ACHN (cell line): ENCODE data around the gene PPM1F.
A peak's percentile ranks its signal among the peaks of the same experiment; 100 is the strongest.

ENCODE experiments used
- DNase-seq: peaks from one replicate; pipeline ENCODE4 v3.0.0-alpha.2; 2015
- in situ Hi-C: cut with HindIII; loops from 2 replicates; pipeline ENCODE4 v1.10.0; 2017; ENCODE audit warnings: low sequenced_read_pairs, low pct_ligation_motif_present, low pct_unique_long_range_greater_than_20kb

PPM1F gene, protein sequence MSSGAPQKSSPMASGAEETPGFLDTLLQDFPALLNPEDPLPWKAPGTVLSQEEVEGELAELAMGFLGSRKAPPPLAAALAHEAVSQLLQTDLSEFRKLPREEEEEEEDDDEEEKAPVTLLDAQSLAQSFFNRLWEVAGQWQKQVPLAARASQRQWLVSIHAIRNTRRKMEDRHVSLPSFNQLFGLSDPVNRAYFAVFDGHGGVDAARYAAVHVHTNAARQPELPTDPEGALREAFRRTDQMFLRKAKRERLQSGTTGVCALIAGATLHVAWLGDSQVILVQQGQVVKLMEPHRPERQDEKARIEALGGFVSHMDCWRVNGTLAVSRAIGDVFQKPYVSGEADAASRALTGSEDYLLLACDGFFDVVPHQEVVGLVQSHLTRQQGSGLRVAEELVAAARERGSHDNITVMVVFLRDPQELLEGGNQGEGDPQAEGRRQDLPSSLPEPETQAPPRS

DNA sequence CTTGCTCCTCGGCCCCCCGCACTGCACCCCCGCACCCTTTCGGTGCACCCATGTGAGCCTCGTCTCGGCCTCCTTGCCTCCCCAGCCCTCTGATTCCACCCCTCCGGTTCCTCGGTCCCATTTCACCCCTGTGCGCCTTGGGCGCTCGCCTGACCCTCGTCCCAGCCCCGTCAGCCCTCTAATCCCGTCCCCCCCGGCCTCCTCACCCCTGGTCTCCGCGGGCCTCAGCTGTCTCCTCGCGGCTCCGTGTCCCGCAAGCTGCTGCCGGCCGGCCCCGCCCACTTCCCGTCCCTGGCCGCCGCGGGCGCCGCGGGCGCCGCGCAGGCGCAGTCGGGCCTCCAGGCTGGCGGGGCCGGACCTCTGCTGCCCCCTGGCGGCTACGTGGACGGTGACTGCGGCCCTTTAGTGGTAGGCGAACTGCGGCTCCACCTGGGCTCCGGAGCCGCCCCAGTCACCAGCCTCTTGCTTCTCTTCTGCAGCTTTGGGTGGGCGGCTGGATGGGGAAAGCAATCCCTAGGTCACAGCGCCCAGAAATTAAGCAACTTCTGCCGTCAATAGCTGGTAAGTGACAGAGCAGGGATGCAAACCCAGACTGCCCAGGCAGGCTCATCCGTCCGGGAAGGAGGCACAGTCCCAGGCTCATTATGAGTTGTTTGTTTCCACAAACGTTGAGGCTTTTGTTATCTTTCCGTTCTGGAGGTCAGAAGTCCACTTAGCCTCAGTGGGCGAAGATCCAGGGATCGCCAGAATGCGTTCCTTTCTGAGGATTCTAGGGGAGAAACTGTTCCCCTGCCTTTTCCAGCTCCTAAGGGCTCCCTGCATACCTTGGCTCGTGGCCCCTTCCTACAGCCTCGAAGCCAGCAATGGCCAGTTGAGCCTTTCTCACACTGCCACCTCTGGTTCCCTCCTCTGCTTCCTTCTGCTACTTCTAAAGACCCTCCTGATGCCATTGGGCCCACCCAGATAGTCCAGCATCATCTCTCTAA, at the start of gene PPM1F:
TSS of gene PPM1F (minus strand) at position 263 of the 986 bp plus-strand sequence. CDS start 6,800 bp downstream, outside the sequence.
- DNase-seq = peak; percentile 73
- in situ Hi-C loops = no loop called here

DNA sequence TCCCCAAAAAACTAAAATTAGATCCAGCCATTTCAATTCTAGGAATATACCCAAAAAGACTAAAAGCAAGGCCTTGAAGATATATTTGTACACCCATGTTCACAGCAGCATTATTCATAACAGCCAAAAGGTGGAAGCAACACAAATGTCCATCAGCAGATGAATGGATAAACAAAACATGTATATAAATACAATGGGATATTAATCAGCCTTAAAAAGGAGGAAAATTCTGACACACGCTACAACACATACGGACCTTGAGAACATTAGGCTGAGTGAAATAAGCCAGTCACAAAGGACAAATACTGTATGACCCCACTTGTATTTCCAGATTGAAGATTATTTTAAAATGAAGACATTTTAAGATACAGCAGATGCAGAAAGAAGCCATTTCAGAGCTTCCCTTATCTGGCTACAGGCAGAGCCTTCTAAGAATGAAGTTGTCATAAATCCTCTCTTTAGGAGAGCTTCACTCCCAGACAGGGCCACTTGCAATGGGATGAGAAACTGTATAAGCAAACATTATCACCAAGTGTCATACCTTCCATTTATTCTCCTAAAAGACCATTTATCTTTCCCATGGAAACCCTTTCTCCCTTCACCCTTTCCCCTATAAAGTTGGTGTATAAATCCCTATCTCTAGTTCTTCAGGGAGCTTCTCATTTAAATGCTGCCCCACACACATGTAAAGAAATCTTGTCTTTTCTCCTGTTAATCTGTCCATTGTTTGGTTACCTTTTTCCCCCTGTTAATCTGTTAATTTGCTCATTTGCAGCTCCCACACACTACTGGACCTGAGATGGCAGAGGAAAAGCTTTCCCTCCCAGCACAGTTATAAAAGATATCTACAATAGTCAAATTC, 49.2 kb upstream of the PPM1F start:
- DNase-seq = no peak
- in situ Hi-C loops = no loop called here

DNA sequence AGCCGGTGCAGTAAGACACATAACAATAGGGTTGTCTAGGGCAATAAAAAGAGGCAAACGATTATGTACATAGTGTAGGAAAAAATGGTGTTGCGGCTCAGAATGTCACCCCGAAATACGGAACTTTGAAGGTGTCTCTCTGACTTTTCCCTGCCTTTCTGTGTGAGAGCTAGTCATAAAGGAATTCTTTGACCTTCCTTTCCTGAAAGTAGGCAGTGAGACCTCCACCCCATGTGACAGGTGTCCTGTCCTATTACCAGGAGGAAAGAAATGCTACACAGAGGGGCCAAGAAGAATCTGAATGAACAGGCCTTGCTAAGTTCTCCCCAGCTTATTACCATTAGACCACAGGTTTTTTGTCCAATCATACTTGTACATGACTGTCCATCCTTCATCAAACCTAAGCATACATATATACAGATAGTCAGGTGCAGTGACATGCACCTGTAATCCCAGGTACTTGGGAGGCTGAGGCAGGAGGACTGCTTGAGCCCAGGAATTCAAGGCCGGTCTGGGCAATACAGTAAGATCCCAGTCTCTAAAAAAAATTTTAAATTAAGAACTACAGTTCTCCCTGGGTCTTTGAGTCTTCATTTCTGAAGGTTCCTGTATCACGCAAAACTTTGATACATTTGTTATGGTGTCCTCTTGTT, 46.1 kb upstream of the PPM1F start:
- in situ Hi-C loops = no loop called here
- DNase-seq = no peak

DNA sequence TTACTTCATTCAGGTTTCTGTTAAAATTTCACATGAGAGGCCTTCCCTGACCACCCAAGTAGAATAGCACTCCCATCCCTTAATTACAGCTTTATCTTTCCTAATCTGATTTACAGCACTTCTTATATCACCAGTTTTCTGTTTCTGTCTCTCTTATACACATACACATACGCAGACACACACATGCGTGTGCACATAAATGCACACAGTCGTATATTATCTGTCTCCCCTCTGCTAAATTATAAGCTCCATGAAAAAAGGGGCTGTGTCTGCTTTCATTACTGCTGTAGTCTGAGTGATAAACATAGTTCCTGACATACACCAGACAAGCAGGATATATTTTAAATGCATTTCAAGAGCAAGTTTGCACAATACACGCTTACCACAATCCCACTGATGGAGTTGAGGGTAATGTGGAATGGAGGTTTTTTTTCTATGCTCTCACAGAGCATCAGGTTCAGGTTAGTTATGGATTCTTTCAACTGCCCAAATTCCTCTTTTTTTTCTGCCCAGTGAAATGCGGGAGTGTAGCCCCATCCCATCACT, 43.6 kb upstream of the PPM1F start:
- no peak for DNase-seq
- in situ Hi-C loops = no loop called here

DNA sequence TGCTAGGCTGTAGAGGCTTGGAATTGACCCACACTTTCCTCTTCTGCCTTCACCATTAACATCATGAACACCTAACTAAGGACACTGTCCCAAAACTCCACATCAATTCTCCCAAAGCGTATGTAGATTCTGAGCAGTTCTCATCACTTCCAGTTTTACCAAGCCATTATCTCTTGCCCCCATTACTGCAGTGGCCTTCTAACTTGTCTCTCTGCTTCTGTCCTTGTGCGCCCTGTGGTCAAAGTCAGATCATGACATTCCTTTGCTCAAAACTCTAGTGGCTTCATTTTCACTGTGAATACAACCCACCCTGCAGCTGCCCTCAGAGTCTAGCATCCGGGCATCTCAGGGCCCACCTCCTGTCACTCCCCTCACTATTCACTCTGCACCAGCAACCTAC, 43.0 kb upstream of the PPM1F start:
- DNase-seq = no peak
- in situ Hi-C loops = no loop called here

DNA sequence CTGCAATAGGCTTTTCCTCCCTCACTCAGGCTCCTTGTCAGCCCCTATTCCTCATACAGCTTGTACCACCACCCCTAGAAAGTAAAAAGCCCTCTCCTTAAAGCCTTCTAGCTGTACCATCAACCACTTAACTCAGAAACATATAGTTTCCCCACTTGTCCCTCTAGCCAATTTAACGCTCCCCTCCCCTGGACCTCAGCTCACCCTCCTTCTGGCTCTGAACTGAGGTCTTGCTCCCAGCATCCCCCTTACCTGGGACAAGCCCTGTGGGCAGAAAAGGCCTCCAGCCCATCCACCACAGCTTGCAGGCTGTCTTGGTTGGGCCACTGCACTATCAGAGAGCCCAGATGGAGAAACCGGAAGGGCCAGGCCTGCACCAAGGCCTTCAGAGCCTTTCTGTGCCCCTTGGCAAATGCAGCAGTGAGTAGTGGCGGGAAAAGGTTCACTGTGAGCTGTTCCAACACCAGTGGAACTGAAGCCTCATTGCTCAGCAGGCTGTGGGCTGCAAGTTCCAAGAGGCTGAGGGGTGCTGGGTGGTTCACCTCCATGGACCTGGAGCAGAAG, 42.3 kb upstream of the PPM1F start:
- in situ Hi-C loops = no loop called here

DNA sequence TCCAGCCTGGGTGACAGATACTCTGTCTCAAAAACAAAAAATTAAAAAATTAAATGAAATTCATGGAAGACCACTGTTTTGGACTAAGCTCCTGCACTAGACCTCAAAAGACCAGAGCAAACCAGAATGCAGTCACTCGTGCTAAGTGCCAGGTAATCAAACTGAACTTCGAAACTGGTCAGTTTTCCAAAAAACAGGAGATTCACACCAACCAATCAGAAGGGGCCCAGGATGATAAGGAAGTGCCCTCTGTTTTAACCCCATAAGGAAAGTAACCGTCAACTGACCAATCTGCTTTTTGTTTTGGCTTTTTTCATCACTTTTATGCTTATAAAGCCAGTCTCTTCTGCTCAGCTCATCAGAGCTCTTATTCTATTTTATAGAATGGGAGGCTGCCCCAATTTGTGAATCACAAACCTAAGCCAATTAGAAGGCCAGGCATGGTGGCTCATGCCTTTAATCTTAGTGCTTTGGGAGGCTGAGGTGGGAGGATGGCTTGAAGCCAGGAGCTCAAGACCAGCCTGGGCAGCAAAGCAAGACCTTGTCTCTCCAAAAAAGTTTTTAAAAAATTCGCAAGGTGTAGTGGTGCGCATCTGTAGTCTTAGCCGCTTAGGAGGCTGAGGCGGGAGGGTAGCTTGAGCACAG, 40.1 kb upstream of the PPM1F start:
- in situ Hi-C loops = no loop called here
- no peak for DNase-seq

More for the DNA sequence above, 42.3 kb upstream of the PPM1F start:
- DNase-seq = no peak

DNA sequence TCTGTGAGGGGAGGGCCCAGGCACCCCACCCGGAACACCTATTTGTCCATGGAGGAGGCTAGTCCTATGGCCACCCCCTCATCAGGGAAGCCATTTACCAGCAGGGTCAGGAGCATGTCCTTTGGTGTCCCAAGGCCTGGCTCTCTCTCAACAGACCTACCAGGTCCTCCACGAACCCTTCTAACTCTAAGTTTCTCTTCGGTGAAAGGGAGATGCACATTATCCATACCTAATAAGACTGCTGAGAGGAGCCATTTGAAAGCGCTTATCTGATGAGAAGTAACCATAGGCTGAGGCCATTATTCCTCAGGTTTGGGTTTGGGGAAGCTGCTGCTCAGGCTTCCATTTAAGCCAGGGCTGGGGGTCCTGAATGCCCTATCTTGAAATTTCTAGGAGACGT, 39.1 kb upstream of the PPM1F start:
- in situ Hi-C loops = no loop called here
- no peak for DNase-seq

DNA sequence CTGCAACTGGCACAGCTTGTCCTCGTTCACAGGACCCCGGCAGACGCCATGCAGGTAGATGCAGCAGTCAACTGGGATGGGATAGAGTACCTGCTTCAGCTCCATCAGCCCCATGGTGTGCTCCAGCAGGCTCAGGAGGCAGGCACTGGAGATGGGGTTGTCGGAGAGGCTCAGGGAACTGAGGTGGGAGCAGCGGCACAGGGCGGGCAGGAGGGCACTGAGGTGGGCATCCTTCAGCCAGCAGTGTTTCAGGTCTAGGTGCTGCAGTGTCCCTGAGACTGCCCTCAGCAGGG, 38.6 kb upstream of the PPM1F start:
- in situ Hi-C loops = no loop called here
- no peak for DNase-seq

DNA sequence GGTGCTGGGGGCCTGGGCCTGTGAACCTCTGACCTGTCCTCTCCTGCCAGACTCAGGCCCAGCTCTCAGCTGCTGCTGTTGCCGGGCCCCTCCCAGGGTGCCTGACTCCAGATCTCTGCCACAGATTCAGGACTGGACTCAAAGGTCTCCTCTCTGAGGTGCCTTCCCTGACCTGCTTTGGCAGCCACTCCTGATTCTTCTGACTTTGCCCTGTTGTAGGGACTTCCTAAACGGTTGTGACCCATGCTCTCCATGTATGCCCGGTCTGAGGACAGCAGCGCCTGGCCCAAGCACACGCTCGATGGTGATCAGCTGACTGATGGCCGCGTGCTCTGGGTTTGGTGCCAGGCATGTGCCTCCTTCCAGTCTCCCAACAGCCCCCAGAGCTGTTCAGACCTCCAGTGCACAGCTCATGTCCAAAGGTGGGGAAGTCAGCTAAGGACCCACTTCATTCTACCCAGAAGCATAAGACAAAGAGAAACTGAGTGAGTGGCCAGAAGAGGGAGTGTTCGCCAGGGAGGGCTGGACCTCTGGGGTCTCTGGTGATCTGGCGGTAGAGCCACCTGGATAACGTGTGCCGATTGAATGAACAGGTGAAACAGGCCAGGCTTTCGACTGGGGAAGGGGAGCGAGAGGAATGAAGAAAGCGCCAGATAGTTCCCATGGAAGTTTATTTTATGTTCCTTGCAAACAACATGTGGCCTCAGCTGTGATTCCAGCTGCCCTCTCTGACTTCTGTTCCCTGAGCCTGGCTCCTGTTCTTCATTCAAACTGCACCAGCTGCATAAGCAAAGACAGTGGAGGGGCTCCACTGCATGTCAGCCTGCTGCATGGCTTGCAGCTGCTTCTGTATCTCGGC, 38.0 kb upstream of the PPM1F start:
- in situ Hi-C loops = no loop called here
- DNase-seq = no peak

DNA sequence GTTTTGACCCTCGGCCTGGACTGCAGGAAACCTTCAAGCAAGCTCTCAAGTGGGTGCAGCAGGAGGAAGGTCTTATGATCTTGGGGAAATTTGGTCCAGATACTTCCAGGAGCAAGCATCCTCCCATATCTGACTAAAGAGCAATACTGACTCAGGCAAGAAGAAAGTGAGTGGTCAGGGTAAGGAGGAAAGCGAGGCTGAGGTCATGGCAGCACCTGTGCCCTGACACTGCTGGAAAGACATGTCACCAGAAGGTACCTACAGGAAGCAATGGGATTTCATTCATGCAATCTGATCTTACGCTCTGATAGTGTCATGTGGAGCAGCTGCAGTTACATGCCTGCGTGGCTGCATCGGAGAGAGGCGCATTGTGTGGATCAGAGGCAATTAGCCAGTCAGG, 36.4 kb upstream of the PPM1F start:
- no peak for DNase-seq

DNA sequence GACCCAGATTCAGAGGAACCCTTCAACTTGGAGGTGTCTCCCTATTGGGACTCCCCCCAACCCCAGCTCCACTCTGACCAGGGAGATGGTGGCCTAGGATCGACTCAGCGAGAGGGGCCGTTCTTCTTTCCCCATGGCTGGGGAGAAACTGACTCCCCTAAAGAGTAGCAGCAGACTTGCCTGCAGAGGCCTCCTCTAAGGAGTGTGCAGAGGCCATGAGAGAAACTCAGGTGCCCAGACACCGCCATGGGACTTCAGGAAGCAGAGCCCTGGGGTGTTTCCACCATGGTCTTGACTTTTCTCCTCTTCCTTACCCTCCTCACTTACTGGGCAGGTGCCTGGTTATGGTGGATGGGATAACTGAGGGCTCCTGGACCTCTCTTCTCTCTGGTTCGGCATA, 32.6 kb upstream of the PPM1F start:
- no peak for DNase-seq
- in situ Hi-C loops = no loop called here

More for the DNA sequence above, 36.4 kb upstream of the PPM1F start:
- in situ Hi-C loops = no loop called here

DNA sequence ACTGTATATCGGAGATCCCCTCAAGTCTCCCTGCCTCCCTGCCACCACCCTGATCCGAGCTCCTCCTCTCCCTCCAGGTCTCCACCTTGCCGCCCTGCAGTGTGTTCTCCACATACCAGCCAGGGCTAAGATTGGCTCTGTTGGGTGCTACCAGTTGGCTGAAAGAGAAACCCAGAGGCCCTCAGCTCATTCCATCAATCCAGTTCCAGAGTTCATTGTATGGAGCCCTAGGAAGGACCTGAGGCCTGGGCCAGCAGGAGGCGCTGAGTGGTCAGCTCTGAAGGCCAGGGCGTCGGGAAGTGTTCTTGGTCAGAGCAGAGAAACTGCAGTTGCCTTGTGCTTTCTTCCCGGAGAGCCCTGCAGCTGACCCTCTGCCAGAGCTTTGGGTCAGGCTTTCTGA, 32.1 kb upstream of the PPM1F start:
- no peak for DNase-seq
- in situ Hi-C loops = no loop called here

DNA sequence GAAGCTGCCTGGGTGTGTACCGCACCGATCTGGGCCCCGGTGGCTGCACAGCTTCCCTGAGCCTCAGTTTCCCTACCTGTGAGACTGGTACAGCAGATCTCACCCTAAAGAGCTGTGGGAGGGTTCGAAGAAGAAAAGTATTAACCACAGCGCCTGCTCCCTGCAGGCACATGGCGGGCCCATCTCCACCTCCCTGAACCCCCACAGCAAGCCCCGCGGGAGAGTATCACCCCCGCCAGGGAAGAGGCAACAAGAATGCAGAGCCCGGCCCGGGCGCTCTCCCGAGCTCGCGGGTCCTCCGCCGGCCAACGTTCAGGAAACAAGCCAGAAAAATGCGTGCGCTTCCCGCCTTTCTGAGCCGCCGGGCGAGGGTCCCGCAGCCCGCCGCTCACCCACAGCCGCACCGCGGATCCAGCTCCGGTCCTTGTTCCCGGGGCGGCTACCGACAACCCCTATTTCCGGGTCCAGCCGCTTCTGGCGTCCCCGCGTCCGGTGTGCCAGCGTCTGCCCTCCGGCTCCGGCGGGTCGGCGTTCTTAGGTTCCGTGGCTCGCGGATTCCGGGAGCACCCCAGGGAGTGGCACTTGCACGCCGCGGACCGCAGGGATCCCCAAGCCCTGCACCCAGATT, 29.8 kb upstream of the PPM1F start, which contains the start of gene TOP3B:
TSS of gene TOP3B (minus strand) at position 450 of the 628 bp plus-strand sequence. CDS start 7,078 bp downstream, outside the sequence.
- DNase-seq = peak; percentile 70
- in situ Hi-C loops = no loop called here

DNA sequence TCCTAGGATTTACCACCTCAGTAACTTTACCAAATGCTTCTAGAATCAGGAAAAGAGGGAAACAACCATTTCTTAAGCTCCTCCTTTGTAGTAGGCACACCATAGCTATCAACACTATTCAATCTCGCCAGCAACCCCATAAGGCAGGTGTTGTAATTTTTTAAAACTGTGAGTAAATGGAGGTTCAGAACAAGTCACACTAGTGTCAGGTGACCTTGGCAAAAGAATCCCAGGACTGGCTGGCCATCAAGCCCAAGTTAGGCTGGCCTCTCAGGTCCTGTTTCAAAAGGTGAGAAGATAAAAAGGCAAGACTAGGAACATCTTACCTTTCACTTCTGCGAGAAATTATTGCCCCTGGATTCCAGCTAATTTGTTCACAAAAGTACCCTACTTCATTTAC, 29.2 kb upstream of the PPM1F start:
- in situ Hi-C loops = no loop called here
- DNase-seq = peak; percentile 5

DNA sequence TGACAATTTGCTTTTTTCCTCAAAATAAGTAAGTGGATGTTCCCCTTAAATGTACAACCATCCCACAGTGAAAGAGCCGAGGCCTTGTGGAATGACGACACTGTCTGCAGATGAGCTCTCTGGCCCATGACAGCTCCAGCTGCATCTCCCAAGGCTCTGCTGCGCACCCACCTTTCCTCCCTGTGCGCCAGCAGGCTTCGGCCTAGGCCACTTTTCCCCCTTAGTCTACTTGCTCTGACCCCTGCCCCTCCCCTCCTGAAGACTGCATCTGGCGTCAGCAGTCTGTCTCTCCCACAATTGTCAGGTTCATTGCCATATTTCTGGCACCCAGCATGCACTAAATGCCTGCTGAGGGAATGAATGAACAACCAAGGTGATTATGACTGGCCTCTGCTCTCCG, 27.9 kb upstream of the PPM1F start:
- in situ Hi-C loops = no loop called here
- no peak for DNase-seq
